C4-2B (cell line): ENCODE measurements around the gene CDH23.

Experiments used
- ZFX ChIP-seq: fragments of 450-650 bp; IDR thresholded peaks from 2 replicates; pipeline ENCODE4 v1.6.1; 2017
- TF ChIP-seq, protein P1 (sequence below): fragments of 450-650 bp; conservative IDR thresholded peaks from 2 replicates; pipeline ENCODE4 v1.5.1; 2017; ENCODE audit warnings: mild to moderate bottlenecking

DNA sequence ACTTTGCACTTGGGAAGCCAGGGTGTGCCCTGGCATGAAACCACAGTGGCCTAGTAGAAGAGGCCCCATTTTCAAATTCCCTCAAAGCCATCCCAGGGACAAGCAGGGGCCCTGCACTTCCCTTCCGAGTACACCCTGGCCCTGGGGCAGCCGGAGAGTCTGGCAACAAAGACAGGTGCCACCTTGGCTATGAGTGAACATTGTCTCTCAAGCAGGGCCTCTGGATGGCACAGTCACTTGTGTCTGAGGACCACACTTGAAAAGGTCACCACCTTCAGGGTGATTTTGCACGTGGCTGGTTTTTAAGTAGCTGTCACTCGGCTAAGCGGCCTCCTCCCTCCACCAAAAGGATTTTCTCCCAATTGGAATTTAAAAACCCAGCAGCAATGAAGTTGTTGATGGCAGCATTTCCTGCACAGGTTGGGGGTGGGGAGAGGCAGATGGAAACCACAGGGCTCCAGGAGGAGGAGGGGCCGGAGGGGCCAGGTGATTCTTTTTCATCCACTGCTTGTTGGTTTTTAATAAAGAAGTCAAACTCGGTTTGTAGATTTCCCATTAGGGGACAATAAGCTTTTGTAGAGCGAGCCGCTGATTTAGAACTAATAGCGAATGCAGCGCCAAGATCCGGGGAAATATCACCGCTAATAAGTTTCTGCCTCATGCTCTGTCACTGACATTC, 289.0 kb downstream of the CDH23 start:
- TF ChIP-seq, protein P1, sequence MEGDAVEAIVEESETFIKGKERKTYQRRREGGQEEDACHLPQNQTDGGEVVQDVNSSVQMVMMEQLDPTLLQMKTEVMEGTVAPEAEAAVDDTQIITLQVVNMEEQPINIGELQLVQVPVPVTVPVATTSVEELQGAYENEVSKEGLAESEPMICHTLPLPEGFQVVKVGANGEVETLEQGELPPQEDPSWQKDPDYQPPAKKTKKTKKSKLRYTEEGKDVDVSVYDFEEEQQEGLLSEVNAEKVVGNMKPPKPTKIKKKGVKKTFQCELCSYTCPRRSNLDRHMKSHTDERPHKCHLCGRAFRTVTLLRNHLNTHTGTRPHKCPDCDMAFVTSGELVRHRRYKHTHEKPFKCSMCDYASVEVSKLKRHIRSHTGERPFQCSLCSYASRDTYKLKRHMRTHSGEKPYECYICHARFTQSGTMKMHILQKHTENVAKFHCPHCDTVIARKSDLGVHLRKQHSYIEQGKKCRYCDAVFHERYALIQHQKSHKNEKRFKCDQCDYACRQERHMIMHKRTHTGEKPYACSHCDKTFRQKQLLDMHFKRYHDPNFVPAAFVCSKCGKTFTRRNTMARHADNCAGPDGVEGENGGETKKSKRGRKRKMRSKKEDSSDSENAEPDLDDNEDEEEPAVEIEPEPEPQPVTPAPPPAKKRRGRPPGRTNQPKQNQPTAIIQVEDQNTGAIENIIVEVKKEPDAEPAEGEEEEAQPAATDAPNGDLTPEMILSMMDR = no peak
- TF ChIP-seq ZFX = no peak
